K562 (cell line): ENCODE measurements around the gene PFKFB2. TPM values are rescaled to one million over a fixed set of nuclear protein-coding genes. Genes with fewer than 3 reads are reported as not detected.

Source experiments
- ATAC-seq: fragments of 200-7000 bp; cut with Tn5 transposase; 3 replicates; pipeline ENCODE4 v1.9.1; 2020; ENCODE audit warnings: moderate library complexity
- BruUV-seq: library from RNA; stranded (reverse); fragments of 400-500 nt; replicated peaks from 2 replicates; lab custom pipeline; 2021; lab: Mats Ljungman, UMichigan
- CTCF ChIA-PET: fragments of 300-600 bp; formaldehyde crosslinking; extraction: SDS; loops from one replicate; lab custom pipeline; 2021; ENCODE audit warnings: low intra/inter-chr PET ratio; lab: Yijun Ruan, JAX
- POLR2A ChIA-PET: fragments of 300-600, 350-650 bp; sonication (Branson Sonifier 250); formaldehyde crosslinking; extraction: SDS; loops from one replicate; lab custom pipeline; 2021; ENCODE audit warnings: antibody characterized with exemption, inconsistent platforms; lab: Yijun Ruan, JAX
- DNase-seq, 4 experiments: peaks; one replicate each; pipeline versions ENCODE4 v3.0.0 to v3.0.0-alpha.2; 2011 to 2018; ENCODE audit warnings: low spot score in 3 of 4, mixed read lengths in 3 of 4; ENCODE audit errors: extremely low read depth in 1 of 4
- FAIRE-seq: peaks from 2 replicates; lab custom pipeline; 2011; peaks lifted over from hg19 to GRCh38; lab: Jason Lieb, UNC
- H2AFZ ChIP-seq: 2 replicates; pipeline ENCODE4 v1.6.0; 2011; ENCODE audit warnings: low read depth, low read length, control low read depth, inconsistent platforms
- H3K27ac ChIP-seq: fragments of 200-600 bp; 3 replicates; pipeline ENCODE4 v1.8.0; 2011; ENCODE audit warnings: low read depth, mild to moderate bottlenecking, control low read depth, inconsistent platforms, low read length, moderate library complexity, mixed read lengths; ENCODE audit errors: extremely low read depth
- H3K27me3 ChIP-seq, 2 experiments: fragments of 300-600 bp in 1 of 2; 2 replicates in 1 of 2; 3 replicates in 1 of 2; pipeline versions ENCODE4 v1.6.0 to v1.8.0; 2011; ENCODE audit warnings: inconsistent platforms in 2 of 2, low read length in 2 of 2, mild to moderate bottlenecking in 1 of 2, mixed read lengths in 1 of 2, moderate library complexity in 1 of 2; ENCODE audit not compliant: control insufficient read depth in 2 of 2, insufficient read depth in 2 of 2
- H3K36me3 ChIP-seq: fragments of 300-600 bp; 3 replicates; pipeline ENCODE4 v1.8.0; 2011; ENCODE audit warnings: mild to moderate bottlenecking, low read length, inconsistent platforms; ENCODE audit not compliant: control insufficient read depth, insufficient read depth
- H3K4me1 ChIP-seq, 2 experiments: fragments of 200-600 bp in 1 of 2; replicated peaks in 1 of 2; 2 replicates in 1 of 2; 3 replicates in 1 of 2; pipeline versions ENCODE4 v1.5.1 to v1.8.0; 2011; ENCODE audit warnings: inconsistent platforms in 2 of 2, low read length in 2 of 2, mild to moderate bottlenecking in 1 of 2, mixed read lengths in 1 of 2, moderate library complexity in 1 of 2; ENCODE audit not compliant: control insufficient read depth in 2 of 2, insufficient read depth in 2 of 2
- H3K4me2 ChIP-seq: 2 replicates; pipeline ENCODE4 v1.6.1; 2011; ENCODE audit warnings: low read length, control low read depth, inconsistent platforms, mixed read lengths; ENCODE audit not compliant: insufficient read depth
- H3K4me3 ChIP-seq: fragments of 200-600 bp; sonication (generic), shearing (Covaris generic); 2 replicates; pipeline ENCODE4 v1.5.1; 2016; ENCODE audit warnings: control low read depth, inconsistent platforms
- H3K79me2 ChIP-seq: fragments of 200-600 bp; 3 replicates; pipeline ENCODE4 v1.8.0; 2011; ENCODE audit warnings: low read length, inconsistent platforms; ENCODE audit not compliant: control insufficient read depth, insufficient read depth
- H3K9ac ChIP-seq, 2 experiments: 2 replicates each; pipeline versions ENCODE4 v1.6.0 to v1.6.1; 2011; ENCODE audit warnings: low read depth in 2 of 2, low read length in 2 of 2, control low read depth in 1 of 2, inconsistent platforms in 1 of 2, mild to moderate bottlenecking in 1 of 2, mixed read lengths in 1 of 2; ENCODE audit not compliant: insufficient read depth in 1 of 2
- H3K9me1 ChIP-seq: one replicate; pipeline ENCODE4 v1.6.0; 2011; ENCODE audit warnings: inconsistent platforms, mild to moderate bottlenecking, low read length, moderate library complexity; ENCODE audit not compliant: control insufficient read depth, insufficient read depth
- H3K9me3 ChIP-seq: replicated peaks from 2 replicates; pipeline ENCODE4 v1.5.1; 2011; ENCODE audit warnings: low read depth, low read length, inconsistent platforms; ENCODE audit not compliant: control insufficient read depth, insufficient read depth
- H4K20me1 ChIP-seq: replicated peaks from 2 replicates; pipeline ENCODE4 v1.6.1; 2011; ENCODE audit warnings: low read length, inconsistent platforms, mixed read lengths; ENCODE audit not compliant: control insufficient read depth, insufficient read depth
- ATF3 ChIP-seq, 2 experiments: fragments of 450-650 bp in 1 of 2; sonication (generic) in 1 of 2; formaldehyde crosslinking in 1 of 2; IDR thresholded peaks in 1 of 2; conservative IDR thresholded peaks in 1 of 2; 2 replicates each; pipeline versions ENCODE4 v1.6.1 to v1.8.1; 2016 to 2023; ENCODE audit warnings: mild to moderate bottlenecking in 2 of 2, moderate library complexity in 2 of 2, inconsistent platforms in 1 of 2, missing genetic modification reagents in 1 of 2
- BACH1 ChIP-seq: fragments of 200-800 bp; sonication (Bioruptor generic); IDR thresholded peaks from 2 replicates; pipeline ENCODE4 v1.6.1; 2016; ENCODE audit warnings: missing genetic modification characterization, missing compliant biosample characterization
- JUND ChIP-seq, 2 experiments: IDR thresholded peaks; 2 replicates in 1 of 2; 3 replicates in 1 of 2; pipeline ENCODE4 v1.6.1; 2011; ENCODE audit warnings: borderline replicate concordance in 2 of 2, low read depth in 2 of 2, low read length in 2 of 2, improper control_type of control experiment in 1 of 2, missing biosample characterization in 1 of 2, missing genetic modification characterization in 1 of 2, missing genetic modification reagents in 1 of 2
- WGBS: fragments of 100-300 bp; shearing (Covaris generic); methylation state at CpG from one replicate; pipeline ENCODE4 v1.1.6; 2016; ENCODE audit warnings: low coverage, mixed read lengths; ENCODE audit not compliant: insufficient coverage; ENCODE audit errors: missing lambda C conversion rate; 5-methylcytosine and 5-hydroxymethylcytosine counted together
- in situ Hi-C: fragments of 300-500 bp; cut with MboI; formaldehyde crosslinking; loops from 4 replicates; pipeline ENCODE4 v1.15.0; 2018; ENCODE audit warnings: inconsistent platforms, mixed read lengths
- intact Hi-C: fragments of 100-400 bp; cut with micrococcal nuclease; formaldehyde crosslinking; loops from 2 replicates; pipeline ENCODE4 v1.14.2; 2022
- polyA plus RNA-seq, 8 experiments: library from polyadenylated mRNA; depleted of rRNA in 4 of 8; stranded (reverse) in 5 of 8; unstranded in 3 of 8; fragments of >200 nt; fragmentation: Nextera tagmentation in 2 of 8; fragmentation: Illumina TruSeq in 1 of 8; extraction: Ambion mirVana in 2 of 8; extraction: Trizol in 1 of 8; gene quantifications; 2 replicates each; pipeline versions ENCODE4 v1.2.1 to v1.2.3, GENCODE V29; 2011 to 2014; ENCODE audit warnings: inconsistent platforms in 1 of 8, missing spikeins in 1 of 8
- total RNA-seq, 7 experiments: library from RNA; depleted of rRNA in 6 of 7; stranded (reverse); fragments of >200 nt in 6 of 7; fragmentation: Illumina TruSeq in 2 of 7; extraction: Trizol in 2 of 7; gene quantifications; 2 replicates each; pipeline versions ENCODE4 v1.2.1 to v1.2.3, GENCODE V29; 2011 to 2021; ENCODE audit warnings: low replicate concordance in 1 of 7

PFKFB2 gene
- total and polyA plus RNA-seq, 9 of the 15 experiments (the other 6 are each of a cell fraction or from before 2014, with no cell fraction given) = 6.9 to 26.0 (median 16.4) TPM

- Histone ChIP-seq H3K4me2 (no peak overlapping the region), H3K9me1 (peaks cover 5% of the 10 kb centered on the region), H3K4me1 (peaks cover 38 to 59% of the 10 kb centered on the region in 2 experiments), H2AFZ (peak overlapping the region; percentile 9; the same call in 1 of the 2 replicates), H3K4me3 (no peak overlapping the region), H3K36me3 (no peaks in the 10 kb centered on the region), H3K27ac (no peak overlapping the region), H3K79me2 (no peaks in the 10 kb centered on the region), H3K9me3 (peaks cover 3% of the 10 kb centered on the region; the same call in 1 of the 2 replicates), H4K20me1 (no peaks in the 10 kb centered on the region), H3K9ac (no peak overlapping the region), H3K27me3 (no peaks in the 10 kb centered on the region)
- FAIRE-seq (no peak), DNase-seq (no peak)
- ChIA-PET POLR2A (interaction anchor here (1.4 kb wide), 1 partner anchor 56 kb away, joined by 3 read pairs; no protein-coding TSS in a partner anchor), CTCF (no interaction called here)
- WGBS = 64% methylated on average over 3 of the region's 3 CpGs
- no TSS peak for BruUV-seq
- in situ Hi-C loops = no loop called here
- TF ChIP-seq JUND (IDR thresholded peaks at IDR 0.05; ENCODE audit: borderline replicate concordance, low read depth, low read length) = no peak
- TF ChIP-seq JUND (tag; IDR thresholded peaks at IDR 0.05; ENCODE audit: borderline replicate concordance, low read depth, low read length) = 0 out of 3 replicates have a peak, but pooled peaks have one; percentile 8
- TF ChIP-seq BACH1 (tag) = no peak
- TF ChIP-seq ATF3 (IDR thresholded peaks at IDR 0.05) = peak; percentile 61; the same call in 1 of the 2 replicates
- TF ChIP-seq ATF3 (CRISPR knock-in tag; conservative IDR thresholded peaks at IDR 0.05) = no peak
- TF ChIP-seq, all 486 proteins: peak for 2
- intact Hi-C loops = no loop called here
- ATAC-seq = no peak
These were observed 37.3 kb upstream of the PFKFB2 start for GRCh38 chr1:207015791-207016190.
